ENCODE results near the gene DNAAF8.

The DNAAF8 gene

GRCh38 chr16:4749700-4750257, 15.4 kb downstream of the DNAAF8 start:
- peaks cover 28% of the 10 kb centered on the region for H3K4me1 Mint-ChIP-seq
- H3K27me3 Mint-ChIP-seq, result no peaks in the 10 kb centered on the region
- no peaks in the 10 kb centered on the region for H3K9me3 Mint-ChIP-seq
- H3K4me3 Mint-ChIP-seq, result no peak overlapping the region
- peaks cover 17% of the 10 kb centered on the region for H3K36me3 Mint-ChIP-seq
- no peak overlapping the region for H3K27ac Mint-ChIP-seq
- peak; percentile 31 for ATAC-seq

GRCh38 chr16:4750896-4751295, 16.6 kb downstream of the DNAAF8 start:
- Mint-ChIP-seq H3K27me3 (no peaks in the 10 kb centered on the region), H3K4me1 (peaks cover 28% of the 10 kb centered on the region), H3K4me3 (no peak overlapping the region), H3K9me3 (no peaks in the 10 kb centered on the region), H3K27ac (no peak overlapping the region), H3K36me3 (peaks cover 28% of the 10 kb centered on the region)
- ATAC-seq, result no peak

GRCh38 chr16:4752351-4753100, 18.2 kb downstream of the DNAAF8 start:
- no peak for ATAC-seq
- Mint-ChIP-seq H3K27me3 (no peaks in the 10 kb centered on the region), H3K36me3 (peaks cover 31% of the 10 kb centered on the region), H3K27ac (no peak overlapping the region), H3K9me3 (no peaks in the 10 kb centered on the region), H3K4me3 (no peak overlapping the region), H3K4me1 (peaks cover 20% of the 10 kb centered on the region)

DNA sequence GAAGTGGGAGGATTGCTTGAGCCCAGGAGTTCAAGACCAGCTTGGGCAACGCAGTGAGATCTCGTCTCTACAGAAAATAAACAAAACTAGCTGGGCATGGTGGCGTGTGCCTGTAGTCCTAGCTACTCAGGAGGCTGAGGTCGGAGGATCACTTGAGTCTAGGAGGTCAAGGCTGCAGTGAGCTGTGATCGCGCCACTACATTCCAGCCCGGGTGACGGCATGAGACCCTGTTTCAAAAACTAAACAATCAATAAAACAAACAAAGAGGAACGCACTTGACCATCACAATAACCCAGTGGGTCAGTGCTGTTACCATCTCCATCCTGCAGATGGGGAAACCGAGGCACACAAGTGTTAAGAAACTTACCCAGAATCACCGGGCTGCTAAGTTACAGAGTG, 18.9 kb downstream of the DNAAF8 start:
- H3K4me1 Mint-ChIP-seq, result peaks cover 13% of the 10 kb centered on the region
- H3K27ac Mint-ChIP-seq, result no peak overlapping the region
- H3K36me3 Mint-ChIP-seq, result peaks cover 35% of the 10 kb centered on the region
- no peaks in the 10 kb centered on the region for H3K9me3 Mint-ChIP-seq
- H3K27me3 Mint-ChIP-seq, result no peaks in the 10 kb centered on the region
- no peak overlapping the region for H3K4me3 Mint-ChIP-seq
- ATAC-seq, result no peak

- H3K27me3 Mint-ChIP-seq, result no peaks in the 10 kb centered on the region
- H3K27ac Mint-ChIP-seq, result no peak overlapping the region
- H3K4me1 Mint-ChIP-seq, result peaks cover 3% of the 10 kb centered on the region
- no peak overlapping the region for H3K4me3 Mint-ChIP-seq
- no peaks in the 10 kb centered on the region for H3K9me3 Mint-ChIP-seq
- peaks cover 46% of the 10 kb centered on the region for H3K36me3 Mint-ChIP-seq
- ATAC-seq, result no peak
Observed at GRCh38 chr16:4754865-4755264, 20.5 kb downstream of the DNAAF8 start.

DNA sequence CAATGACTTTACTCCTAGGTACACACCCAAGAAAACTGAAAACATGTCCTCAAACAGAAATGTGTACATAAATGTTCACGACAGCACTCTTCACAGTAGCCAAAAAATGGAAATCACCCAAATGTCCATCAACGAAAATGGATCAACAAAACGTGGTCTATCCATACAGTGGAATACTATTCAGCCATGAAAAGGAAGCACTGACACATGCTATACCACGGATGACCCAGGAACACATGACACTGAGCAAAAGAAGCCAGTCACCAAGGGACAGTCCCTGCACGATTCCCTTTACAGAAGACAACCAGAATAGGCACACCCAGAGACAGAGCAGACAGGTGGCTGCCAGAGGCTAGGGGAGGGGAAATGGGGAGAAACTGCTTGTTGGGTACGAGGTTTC, 21.4 kb downstream of the DNAAF8 start:
- no peak for ATAC-seq
- H3K27me3 Mint-ChIP-seq, result no peaks in the 10 kb centered on the region
- H3K36me3 Mint-ChIP-seq, result peaks cover 54% of the 10 kb centered on the region

GRCh38 chr16:4760221-4760910, 26.0 kb downstream of the DNAAF8 start:
- peaks cover 60% of the 10 kb centered on the region for H3K36me3 Mint-ChIP-seq
- H3K27ac Mint-ChIP-seq, result no peak overlapping the region
- H3K4me1 Mint-ChIP-seq, result peaks cover 13% of the 10 kb centered on the region
- H3K9me3 Mint-ChIP-seq, result no peaks in the 10 kb centered on the region
- no peak for ATAC-seq
- H3K27me3 Mint-ChIP-seq, result no peaks in the 10 kb centered on the region
- H3K4me3 Mint-ChIP-seq, result no peak overlapping the region

More for the DNA sequence above, 21.4 kb downstream of the DNAAF8 start:
- Mint-ChIP-seq H3K9me3 (no peaks in the 10 kb centered on the region), H3K27ac (no peak overlapping the region), H3K4me1 (peaks cover 6% of the 10 kb centered on the region), H3K4me3 (no peak overlapping the region)

- H3K4me1 Mint-ChIP-seq, result peaks cover 27% of the 10 kb centered on the region
- no peak overlapping the region for H3K4me3 Mint-ChIP-seq
- H3K27ac Mint-ChIP-seq, result no peak overlapping the region
- H3K27me3 Mint-ChIP-seq, result no peaks in the 10 kb centered on the region
- ATAC-seq, result no peak
- no peaks in the 10 kb centered on the region for H3K9me3 Mint-ChIP-seq
- H3K36me3 Mint-ChIP-seq, result peaks cover 52% of the 10 kb centered on the region
Observed at GRCh38 chr16:4762205-4762604, 27.9 kb downstream of the DNAAF8 start.

GRCh38 chr16:4763791-4764190, 29.5 kb downstream of the DNAAF8 start:
- Mint-ChIP-seq H3K9me3 (no peaks in the 10 kb centered on the region), H3K4me1 (peaks cover 43% of the 10 kb centered on the region), H3K27me3 (no peaks in the 10 kb centered on the region), H3K36me3 (peaks cover 42% of the 10 kb centered on the region), H3K4me3 (no peak overlapping the region), H3K27ac (no peak overlapping the region)
- ATAC-seq, result no peak

DNA sequence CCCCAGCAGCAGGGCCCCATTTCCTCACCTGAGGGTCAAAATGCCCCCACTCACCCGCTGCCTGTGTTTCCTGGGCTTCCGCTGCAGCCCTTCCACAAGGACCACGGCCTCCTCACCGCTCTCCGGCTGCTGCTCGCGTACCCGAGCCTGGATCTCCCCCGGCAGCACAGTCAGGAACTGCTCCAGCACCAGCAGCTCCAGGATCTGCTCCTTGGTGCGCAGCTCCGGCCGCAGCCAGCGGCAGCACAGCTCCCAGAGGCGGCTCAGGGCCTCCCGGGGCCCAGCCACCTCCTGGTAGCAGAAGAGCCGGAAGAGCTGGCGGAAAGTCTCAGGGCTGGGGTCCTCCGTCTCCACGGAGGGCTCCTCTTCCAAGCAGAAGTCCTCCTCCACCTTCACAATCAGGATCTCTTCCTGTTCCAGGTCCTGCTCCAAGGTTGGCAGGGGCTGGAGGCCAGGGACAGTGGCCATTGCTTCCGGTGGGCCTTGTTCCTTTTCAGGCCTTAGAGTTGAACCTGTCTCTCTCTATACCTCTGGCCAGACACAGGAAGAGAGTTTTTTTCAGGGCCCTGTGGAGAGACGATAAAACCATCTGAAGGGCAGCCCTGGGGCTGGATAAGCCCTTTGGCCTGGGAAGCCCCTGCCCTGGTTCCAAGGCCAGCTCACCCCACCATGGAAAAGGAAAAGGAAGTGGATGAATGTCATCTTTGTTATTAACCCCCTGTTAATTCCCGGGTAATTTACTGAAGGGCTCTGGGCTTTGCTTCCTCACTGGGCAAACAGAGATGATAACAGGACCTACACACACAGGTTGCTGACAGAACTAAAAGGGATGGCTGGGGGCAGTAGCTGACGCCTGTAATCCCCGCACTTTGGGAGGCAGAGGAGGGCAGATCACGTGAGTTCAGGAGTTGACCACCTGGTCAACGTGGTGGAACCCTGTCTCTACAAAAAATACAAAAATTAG, 31.5 kb downstream of the DNAAF8 start:
- peaks cover 28% of the 10 kb centered on the region for H3K36me3 Mint-ChIP-seq
- H3K4me1 Mint-ChIP-seq, result peaks cover 44% of the 10 kb centered on the region
- H3K4me3 Mint-ChIP-seq, result peak overlapping the region; percentile 95
- ATAC-seq, result no peak
- no peaks in the 10 kb centered on the region for H3K27me3 Mint-ChIP-seq
- no peaks in the 10 kb centered on the region for H3K9me3 Mint-ChIP-seq
- peak overlapping the region; percentile 84 for H3K27ac Mint-ChIP-seq

- Mint-ChIP-seq H3K27me3 (no peaks in the 10 kb centered on the region), H3K4me3 (peak within 1 kb of the TSS; percentile 95), H3K27ac (peak within 1 kb of the TSS; percentile 84), H3K9me3 (no peaks in the 10 kb centered on the region), H3K4me1 (peaks cover 44% of the 10 kb centered on the region), H3K36me3 (peaks cover 19% of the 10 kb centered on the region)
- ATAC-seq, result peak; percentile 95
Observed at GRCh38 chr16:4766875-4767628, 32.7 kb downstream of the DNAAF8 start, which contains the start of gene ZNF500. Gene ZNF500, minus strand, starts transcription at chr16:4767162. Its CDS starts 1,184 bp downstream, at chr16:4765978.

DNA sequence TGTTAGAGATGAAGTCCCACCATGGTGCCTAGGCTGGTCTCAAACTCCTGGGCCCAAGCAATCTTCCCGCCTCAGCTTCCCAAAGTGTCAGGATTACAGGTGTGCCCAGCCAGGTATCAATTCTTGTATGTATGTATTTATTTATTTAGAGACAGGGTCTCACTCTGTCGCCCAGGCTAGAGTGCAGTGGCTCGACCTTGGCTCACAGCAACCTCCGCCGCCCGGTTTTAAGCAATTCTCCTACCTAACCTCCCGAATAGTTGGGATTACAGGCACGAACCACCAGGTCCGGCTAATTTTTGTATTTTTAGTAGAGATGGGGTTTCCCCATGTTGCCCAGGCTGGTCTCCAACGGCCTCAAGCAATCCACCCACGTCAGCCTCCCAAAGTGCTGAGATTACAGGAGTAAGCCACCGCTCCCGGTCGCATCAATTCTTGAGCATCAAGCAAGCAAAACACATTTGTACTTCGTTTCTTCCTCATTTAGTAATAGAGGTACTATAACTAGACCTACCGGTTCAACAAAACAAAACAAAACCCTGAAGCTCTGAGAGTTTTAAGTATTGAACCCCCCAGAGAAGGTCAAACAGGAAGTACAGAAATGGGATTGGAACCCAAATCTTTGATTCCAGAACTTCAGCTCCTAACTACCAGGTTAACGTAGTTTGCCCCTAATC, 33.7 kb downstream of the DNAAF8 start:
- Mint-ChIP-seq H3K36me3 (peaks cover 12% of the 10 kb centered on the region), H3K27me3 (no peaks in the 10 kb centered on the region), H3K9me3 (no peaks in the 10 kb centered on the region), H3K4me1 (peaks cover 38% of the 10 kb centered on the region), H3K4me3 (peak overlapping the region; percentile 95), H3K27ac (peak overlapping the region; percentile 84)
- ATAC-seq, result no peak

- peak; percentile 84 for ATAC-seq
- H3K27ac Mint-ChIP-seq, result peak overlapping the region; percentile 84
- peaks cover 5% of the 10 kb centered on the region for H3K36me3 Mint-ChIP-seq
- H3K9me3 Mint-ChIP-seq, result no peaks in the 10 kb centered on the region
- peak overlapping the region; percentile 95 for H3K4me3 Mint-ChIP-seq
- peaks cover 37% of the 10 kb centered on the region for H3K4me1 Mint-ChIP-seq
- no peaks in the 10 kb centered on the region for H3K27me3 Mint-ChIP-seq
Observed at GRCh38 chr16:4768549-4769305, 34.4 kb downstream of the DNAAF8 start.
